ENCODE data around the gene GLT8D2.

GLT8D2 gene

DNA sequence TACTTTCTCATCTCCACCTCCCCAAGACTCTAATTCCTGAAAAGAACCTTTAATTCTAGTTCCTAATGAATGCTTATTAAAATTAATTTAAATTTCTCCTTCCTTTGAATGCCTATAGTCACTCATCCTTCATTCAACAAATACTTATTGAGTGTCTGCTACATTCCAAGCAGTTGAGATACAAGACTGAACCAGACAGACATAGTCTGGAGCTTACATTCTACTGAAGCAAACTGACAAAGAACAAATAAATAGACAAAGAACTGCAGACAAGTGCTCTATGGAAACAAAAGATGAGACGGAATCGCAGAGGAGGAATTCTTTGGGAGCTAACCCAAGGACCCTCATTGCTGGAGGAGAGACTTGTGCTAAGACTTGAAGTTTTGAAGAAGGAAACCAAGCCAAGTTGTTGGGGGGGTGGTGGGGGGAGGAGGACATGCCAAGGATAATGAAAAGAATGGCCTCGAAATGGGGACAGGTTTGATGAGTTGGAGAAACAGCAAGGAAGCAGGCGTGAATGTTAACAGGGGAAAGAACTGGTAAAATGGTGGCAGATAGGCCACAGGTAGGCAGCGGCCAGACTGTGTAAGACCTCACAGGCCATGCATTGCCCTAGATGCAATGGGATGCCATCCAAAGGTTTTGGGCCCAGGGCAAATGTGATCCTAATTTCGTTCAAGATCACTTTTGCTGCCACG, 94.0 kb downstream of the GLT8D2 start:
- DNase-seq (ENCODE audit: extremely low read depth in 1 of 2, low read depth in 1 of 2), result no peak

- DNase-seq (ENCODE audit: extremely low read depth in 1 of 2, low read depth in 1 of 2), result no peak
These were observed 97.5 kb downstream of the GLT8D2 start for GRCh38 chr12:103952497-103952896.

- no peak for DNase-seq (ENCODE audit: extremely low read depth in 1 of 2, low read depth in 1 of 2)
These were observed 101.1 kb downstream of the GLT8D2 start for GRCh38 chr12:103948746-103949406.

DNA sequence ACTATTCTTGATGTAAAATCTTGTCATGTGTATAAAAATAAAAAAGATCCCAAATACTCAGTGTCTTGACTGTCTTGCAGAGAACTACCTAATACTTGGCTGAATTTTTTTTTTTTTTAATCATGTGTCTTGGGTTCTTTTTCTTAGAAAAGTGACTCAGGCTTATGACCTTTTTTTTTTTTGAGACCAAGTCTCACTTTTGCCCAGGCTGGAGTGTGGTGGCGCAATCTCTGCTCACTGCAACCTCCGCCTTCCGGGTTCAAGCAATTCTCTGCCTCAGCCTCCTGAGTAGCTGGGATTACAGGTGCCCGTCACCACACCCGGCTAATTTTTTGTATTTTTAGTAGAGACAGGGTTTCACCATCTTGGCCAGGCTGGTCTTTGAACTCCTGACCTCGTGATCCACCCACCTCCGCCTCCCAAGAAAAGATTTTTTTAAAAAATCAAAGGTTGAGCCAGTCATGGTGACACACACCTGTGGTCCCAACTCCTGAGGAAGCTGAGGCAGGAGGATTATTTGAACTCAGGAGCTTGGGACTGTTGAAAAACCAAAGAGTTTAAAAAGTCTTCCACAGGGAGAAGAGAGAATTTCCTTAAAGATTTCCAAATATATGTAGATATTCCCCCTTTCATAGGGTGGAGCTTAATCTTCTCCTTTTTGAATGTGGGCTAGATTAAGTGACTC, 102.0 kb downstream of the GLT8D2 start:
- no peak for DNase-seq (ENCODE audit: extremely low read depth in 1 of 2, low read depth in 1 of 2)

DNA sequence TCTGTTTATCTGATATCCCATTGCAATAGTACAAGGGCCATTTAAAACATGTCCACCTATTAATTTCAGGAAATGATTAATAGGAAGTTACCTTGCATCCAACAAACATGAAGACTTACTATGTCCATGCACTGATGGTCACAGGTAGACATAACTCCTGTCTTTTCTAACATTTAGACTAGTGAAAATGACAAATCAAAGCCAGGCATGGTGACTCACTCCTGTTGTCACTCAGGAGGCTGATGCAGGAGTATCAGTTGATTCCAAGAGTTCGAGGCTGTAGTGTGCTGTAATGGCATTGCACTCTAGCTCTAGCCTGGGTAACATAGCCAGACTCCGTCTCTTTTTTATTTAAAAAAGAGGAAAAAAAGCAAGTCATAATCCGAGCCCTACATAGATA, 105.0 kb downstream of the GLT8D2 start:
- no peak for DNase-seq (ENCODE audit: extremely low read depth in 1 of 2, low read depth in 1 of 2)
